HTR-8/SVneo (cell line): ENCODE data around the gene ZSWIM6.

ENCODE experiments used
- DNase-seq: peaks from one replicate; pipeline ENCODE4 v3.0.0; 2011; ENCODE audit warnings: low spot score, mixed read lengths; ENCODE audit not compliant: insufficient read length
- FAIRE-seq: peaks from 2 replicates; lab custom pipeline; 2011; peaks lifted over from hg19 to GRCh38; lab: Jason Lieb, UNC

ZSWIM6 gene

GRCh38 chr5:61575581-61575980 lies 243.5 kb downstream of the ZSWIM6 start:
- DNase-seq (no peak), FAIRE-seq (no peak)

- no peak for DNase-seq
- no peak for FAIRE-seq
Observed at GRCh38 chr5:61576556-61576955, 244.5 kb downstream of the ZSWIM6 start.

- FAIRE-seq (no peak), DNase-seq (no peak)
Observed at GRCh38 chr5:61578858-61579503, 246.9 kb downstream of the ZSWIM6 start.

GRCh38 chr5:61582205-61582820 lies 250.3 kb downstream of the ZSWIM6 start:
- FAIRE-seq (no peak), DNase-seq (no peak)

- FAIRE-seq = peak; percentile 26
- no peak for DNase-seq
Observed at GRCh38 chr5:61582887-61583286, 250.8 kb downstream of the ZSWIM6 start.

GRCh38 chr5:61586096-61587084 lies 254.3 kb downstream of the ZSWIM6 start:
- FAIRE-seq (no peak), DNase-seq (no peak)

- FAIRE-seq (no peak), DNase-seq (no peak)
Observed at GRCh38 chr5:61587125-61587524, 255.1 kb downstream of the ZSWIM6 start.

- no peak for DNase-seq
- no peak for FAIRE-seq
Observed at GRCh38 chr5:61588216-61588615, 256.2 kb downstream of the ZSWIM6 start.

- DNase-seq = no peak
- FAIRE-seq = no peak
Observed at GRCh38 chr5:61589946-61590345, 257.9 kb downstream of the ZSWIM6 start.

GRCh38 chr5:61590473-61590872 lies 258.4 kb downstream of the ZSWIM6 start:
- no peak for FAIRE-seq
- DNase-seq = no peak

- FAIRE-seq (no peak), DNase-seq (no peak)
Observed at GRCh38 chr5:61591859-61592258, 259.8 kb downstream of the ZSWIM6 start.

- DNase-seq (no peak), FAIRE-seq (no peak)
Observed at GRCh38 chr5:61595426-61595825, 263.4 kb downstream of the ZSWIM6 start.
